ENCODE measurements around the gene TSPY2.
"Not testable (repeated sequence)": the region's sequence is repeated elsewhere in the genome, so short reads cannot be mapped to it uniquely, and the experiment has no call there.

Gene TSPY2

GRCh38 chrY:6245923-6246322 lies at the start of gene TSPY2:
TSS of gene TSPY2 (plus strand) at chrY:6246223. CDS start at chrY:6246269, 46 bp downstream.
- H3K4me3 ChIP-seq (ENCODE audit: low read length); DNase-seq (ENCODE audit: low read depth): not testable (repeated sequence)

- not testable (repeated sequence) for DNase-seq (ENCODE audit: low read depth); H3K4me3 ChIP-seq (ENCODE audit: low read length)
Observed at GRCh38 chrY:6209565-6209964, 36.5 kb upstream of the TSPY2 start.

GRCh38 chrY:6217045-6217444 lies 29.0 kb upstream of the TSPY2 start:
- not testable (repeated sequence) for DNase-seq (ENCODE audit: low read depth); H3K4me3 ChIP-seq (ENCODE audit: low read length)

- not testable (repeated sequence) for DNase-seq (ENCODE audit: low read depth)
Observed at GRCh38 chrY:6269839-6270238, 23.8 kb downstream of the TSPY2 start.

More at GRCh38 chrY:6269839-6270238, 23.8 kb downstream of the TSPY2 start:
- not testable (repeated sequence) for H3K4me3 ChIP-seq (ENCODE audit: low read length)
